ENCODE measurements around the gene EGFL7.

EGFL7 gene

GRCh38 chr9:136616948-136617695, 45.6 kb upstream of the EGFL7 start:
- DNase-seq (ENCODE audit: low spot score) = no peak
- TF ChIP-seq, protein P1, sequence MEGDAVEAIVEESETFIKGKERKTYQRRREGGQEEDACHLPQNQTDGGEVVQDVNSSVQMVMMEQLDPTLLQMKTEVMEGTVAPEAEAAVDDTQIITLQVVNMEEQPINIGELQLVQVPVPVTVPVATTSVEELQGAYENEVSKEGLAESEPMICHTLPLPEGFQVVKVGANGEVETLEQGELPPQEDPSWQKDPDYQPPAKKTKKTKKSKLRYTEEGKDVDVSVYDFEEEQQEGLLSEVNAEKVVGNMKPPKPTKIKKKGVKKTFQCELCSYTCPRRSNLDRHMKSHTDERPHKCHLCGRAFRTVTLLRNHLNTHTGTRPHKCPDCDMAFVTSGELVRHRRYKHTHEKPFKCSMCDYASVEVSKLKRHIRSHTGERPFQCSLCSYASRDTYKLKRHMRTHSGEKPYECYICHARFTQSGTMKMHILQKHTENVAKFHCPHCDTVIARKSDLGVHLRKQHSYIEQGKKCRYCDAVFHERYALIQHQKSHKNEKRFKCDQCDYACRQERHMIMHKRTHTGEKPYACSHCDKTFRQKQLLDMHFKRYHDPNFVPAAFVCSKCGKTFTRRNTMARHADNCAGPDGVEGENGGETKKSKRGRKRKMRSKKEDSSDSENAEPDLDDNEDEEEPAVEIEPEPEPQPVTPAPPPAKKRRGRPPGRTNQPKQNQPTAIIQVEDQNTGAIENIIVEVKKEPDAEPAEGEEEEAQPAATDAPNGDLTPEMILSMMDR (IDR thresholded peaks at IDR 0.05) = no peak
- no peak overlapping the region for H3K4me3 ChIP-seq

GRCh38 chr9:136617746-136618579, 44.8 kb upstream of the EGFL7 start:
- TF ChIP-seq, protein P1 (IDR thresholded peaks at IDR 0.05) = no peak
- Histone ChIP-seq H3K27ac (no peak overlapping the region), H3K4me3 (no peak overlapping the region)
- no peak for DNase-seq (ENCODE audit: low spot score)

More at GRCh38 chr9:136616948-136617695, 45.6 kb upstream of the EGFL7 start:
- H3K27ac ChIP-seq = no peak overlapping the region

DNA sequence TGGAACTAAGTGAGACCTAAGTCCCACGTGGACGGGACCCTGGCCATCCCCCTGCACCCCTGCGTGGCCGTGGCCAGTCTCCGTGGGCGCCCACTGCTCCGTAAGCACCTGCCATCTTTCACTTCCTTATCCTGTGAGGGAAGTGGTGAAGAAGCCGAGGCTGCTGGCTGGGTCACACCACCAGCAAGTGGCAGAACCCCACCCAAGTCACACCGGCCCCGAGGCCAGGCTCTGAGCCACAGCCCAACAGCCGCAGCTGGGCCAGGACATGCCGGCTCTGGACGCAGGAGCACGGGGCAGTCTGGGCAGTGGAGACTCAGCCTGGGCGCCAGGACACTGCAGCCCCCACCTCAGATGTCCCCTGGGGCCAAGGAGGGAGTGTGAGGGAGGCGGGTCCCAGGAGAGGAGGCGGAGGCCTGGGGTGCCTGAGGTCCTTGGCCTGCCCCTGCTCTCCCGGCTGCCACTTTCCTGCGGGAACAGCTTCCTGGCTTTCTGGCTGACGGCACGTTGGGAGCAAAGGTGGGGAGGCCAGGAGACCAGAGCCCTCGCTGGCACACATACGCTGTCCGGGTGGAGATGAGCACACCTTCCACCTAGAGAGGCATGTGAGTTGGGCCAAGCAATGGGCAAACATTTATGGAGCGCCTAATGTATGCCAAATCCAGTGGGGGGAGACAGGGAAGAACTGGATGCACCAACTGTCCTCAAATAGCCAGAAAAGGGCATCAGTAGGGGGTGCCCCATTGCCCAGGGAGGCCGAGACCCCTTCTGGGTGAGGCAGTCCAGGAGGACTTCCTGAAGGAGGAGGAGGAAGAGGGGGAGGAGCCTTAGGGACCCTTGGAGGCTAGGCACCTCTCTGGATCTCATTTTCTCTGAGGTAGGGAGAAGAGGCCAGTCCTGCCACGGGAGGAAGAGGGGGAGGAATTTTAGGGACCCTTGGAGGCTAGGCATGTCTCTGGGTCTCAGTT, 43.9 kb upstream of the EGFL7 start:
- no peak overlapping the region for H3K27ac ChIP-seq
- no peak for DNase-seq (ENCODE audit: low spot score)

GRCh38 chr9:136619742-136620440, 42.8 kb upstream of the EGFL7 start:
- H3K4me3 ChIP-seq = no peak overlapping the region
- H3K27ac ChIP-seq = no peak overlapping the region
- TF ChIP-seq, protein P1 (IDR thresholded peaks at IDR 0.05) = no peak
- DNase-seq (ENCODE audit: low spot score) = no peak

More for the DNA sequence above, 43.9 kb upstream of the EGFL7 start:
- TF ChIP-seq, protein P1 (IDR thresholded peaks at IDR 0.05) = no peak
- no peak overlapping the region for H3K4me3 ChIP-seq

GRCh38 chr9:136620441-136621018, 42.2 kb upstream of the EGFL7 start:
- Histone ChIP-seq H3K4me3 (no peak overlapping the region), H3K27ac (no peak overlapping the region)
- no peak for DNase-seq (ENCODE audit: low spot score)
- TF ChIP-seq, protein P1 (IDR thresholded peaks at IDR 0.05) = no peak
